ENCODE results near the gene NPAS1. TPM values are rescaled to one million over a fixed set of nuclear protein-coding genes. Genes with fewer than 3 reads are reported as not detected.

Gene NPAS1
- total and polyA plus RNA-seq, 2 experiments from 2014 or later, result 0.23 to 4.5 TPM

DNA sequence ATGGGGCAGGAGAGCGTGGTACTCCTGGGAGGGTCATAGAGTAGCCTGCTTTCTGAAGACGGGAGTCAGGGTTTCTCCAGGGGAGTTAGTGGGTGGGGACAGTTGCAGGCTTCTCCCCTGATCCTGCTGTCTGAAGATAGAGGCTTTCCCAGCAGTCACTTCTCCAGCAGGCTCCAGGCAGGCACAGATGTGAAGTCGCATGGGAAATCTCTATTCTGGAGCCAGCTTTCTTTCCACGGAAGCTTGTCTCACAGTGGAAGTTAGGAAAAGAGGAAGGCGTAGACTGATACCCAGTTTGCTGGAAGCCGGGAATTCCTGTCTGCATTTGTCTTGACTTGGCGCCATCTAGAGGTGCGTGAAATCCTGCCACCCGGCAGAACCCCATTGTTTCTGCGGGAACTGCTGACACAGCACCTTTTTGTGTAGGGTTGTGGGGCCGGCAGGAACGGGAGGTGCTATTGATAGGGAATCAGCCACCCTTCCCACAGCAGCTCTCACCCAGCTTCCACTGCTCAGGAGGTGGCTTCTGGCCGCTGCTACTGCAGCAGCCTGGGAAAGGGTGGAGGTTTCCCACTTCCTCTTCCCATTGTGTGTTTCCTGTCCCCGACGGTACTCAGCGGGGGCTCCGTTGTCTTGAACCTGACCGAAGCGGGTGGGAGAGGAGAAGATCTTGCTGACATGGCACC lies 28.5 kb upstream of the NPAS1 start:
- peaks cover 7% of the 10 kb centered on the region for H4K20me1 ChIP-seq (ENCODE audit: insufficient read depth, poor library complexity, severe bottlenecking)
- H3K4me1 ChIP-seq (ENCODE audit: insufficient read depth), result peaks cover 3% of the 10 kb centered on the region
- WGBS (ENCODE audit: low lambda C conversion rate, missing lambda C conversion rate), result 29% methylated on average over 19 of the region's 19 CpGs
- H3K4me3 ChIP-seq, result no peak overlapping the region
- H2AFZ ChIP-seq, result no peak overlapping the region
- H3K4me2 ChIP-seq, result no peak overlapping the region
- no peaks in the 10 kb centered on the region for H3K9me2 ChIP-seq (replicated peaks; ENCODE audit: insufficient read depth)
- no peaks in the 10 kb centered on the region for H3K9me3 ChIP-seq (ENCODE audit: low read depth)
- no peaks in the 10 kb centered on the region for H3K27me3 ChIP-seq
- TF ChIP-seq, protein P1, sequence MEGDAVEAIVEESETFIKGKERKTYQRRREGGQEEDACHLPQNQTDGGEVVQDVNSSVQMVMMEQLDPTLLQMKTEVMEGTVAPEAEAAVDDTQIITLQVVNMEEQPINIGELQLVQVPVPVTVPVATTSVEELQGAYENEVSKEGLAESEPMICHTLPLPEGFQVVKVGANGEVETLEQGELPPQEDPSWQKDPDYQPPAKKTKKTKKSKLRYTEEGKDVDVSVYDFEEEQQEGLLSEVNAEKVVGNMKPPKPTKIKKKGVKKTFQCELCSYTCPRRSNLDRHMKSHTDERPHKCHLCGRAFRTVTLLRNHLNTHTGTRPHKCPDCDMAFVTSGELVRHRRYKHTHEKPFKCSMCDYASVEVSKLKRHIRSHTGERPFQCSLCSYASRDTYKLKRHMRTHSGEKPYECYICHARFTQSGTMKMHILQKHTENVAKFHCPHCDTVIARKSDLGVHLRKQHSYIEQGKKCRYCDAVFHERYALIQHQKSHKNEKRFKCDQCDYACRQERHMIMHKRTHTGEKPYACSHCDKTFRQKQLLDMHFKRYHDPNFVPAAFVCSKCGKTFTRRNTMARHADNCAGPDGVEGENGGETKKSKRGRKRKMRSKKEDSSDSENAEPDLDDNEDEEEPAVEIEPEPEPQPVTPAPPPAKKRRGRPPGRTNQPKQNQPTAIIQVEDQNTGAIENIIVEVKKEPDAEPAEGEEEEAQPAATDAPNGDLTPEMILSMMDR (IDR thresholded peaks at IDR 0.05; ENCODE audit: poor library complexity), result peak; percentile 95
- TF ChIP-seq EZH2 (IDR thresholded peaks at IDR 0.05; ENCODE audit: borderline replicate concordance), result no peak
- TF ChIP-seq EZH2phosphoT487 (IDR thresholded peaks at IDR 0.05; ENCODE audit: low read depth, severe bottlenecking, unreplicated experiment), result no peak
- H3K79me2 ChIP-seq, result peaks cover 23% of the 10 kb centered on the region
- no peaks in the 10 kb centered on the region for H3K36me3 ChIP-seq (replicated peaks; ENCODE audit: insufficient read depth, low read depth)
- H3K27ac ChIP-seq, result peak overlapping the region; percentile 60
- DNase-seq (ENCODE audit: low spot score), result peak; percentile 90

DNA sequence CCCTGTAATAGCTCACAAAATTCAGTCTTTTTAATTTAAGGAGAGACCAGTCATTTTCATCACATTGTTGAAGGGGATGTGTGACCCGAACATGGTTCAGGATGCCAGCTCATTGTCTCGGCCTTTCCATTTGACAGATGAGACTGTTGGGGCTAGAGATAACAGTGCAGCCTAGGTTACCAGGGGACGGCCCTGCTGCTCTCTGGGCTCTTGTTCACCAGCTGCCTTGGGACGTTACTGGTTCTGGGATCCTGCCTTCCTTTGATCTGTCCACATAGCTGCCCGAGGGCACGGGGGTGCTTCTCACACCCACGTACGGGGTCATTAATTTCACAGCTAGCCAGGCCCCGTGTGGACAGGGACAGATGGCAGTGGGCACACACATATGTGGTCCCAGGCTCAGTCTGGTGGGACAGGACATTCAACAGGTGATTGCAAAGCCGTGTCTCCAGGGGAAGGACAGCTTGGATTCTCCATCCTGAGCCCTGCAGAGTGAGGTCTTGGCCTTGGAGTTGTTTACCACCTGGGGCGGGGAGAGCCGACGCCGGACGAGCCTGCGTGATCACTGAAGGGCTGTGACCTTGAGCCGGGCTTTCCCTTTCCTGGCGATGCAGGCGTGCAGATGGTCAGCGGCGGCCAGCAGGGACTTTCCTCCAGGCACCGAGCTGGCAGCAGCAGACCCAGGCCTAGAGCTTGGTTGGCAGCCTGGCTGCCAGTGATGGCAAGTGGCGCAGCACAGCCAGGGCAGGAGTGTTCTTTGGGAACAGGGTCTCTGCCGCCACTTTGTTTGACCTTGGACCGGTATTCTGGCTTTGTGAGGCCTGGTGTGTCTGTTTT lies 26.7 kb upstream of the NPAS1 start:
- Histone ChIP-seq H3K27ac (no peak overlapping the region), H3K27me3 (no peaks in the 10 kb centered on the region), H3K4me1 (ENCODE audit: insufficient read depth) (peaks cover 3% of the 10 kb centered on the region), H3K9me2 (replicated peaks; ENCODE audit: insufficient read depth) (no peaks in the 10 kb centered on the region), H3K9me3 (ENCODE audit: low read depth) (no peaks in the 10 kb centered on the region), H3K4me2 (no peak overlapping the region), H3K79me2 (peaks cover 9% of the 10 kb centered on the region), H2AFZ (no peak overlapping the region), H3K36me3 (replicated peaks; ENCODE audit: insufficient read depth, low read depth) (no peaks in the 10 kb centered on the region), H3K4me3 (no peak overlapping the region), H4K20me1 (ENCODE audit: insufficient read depth, poor library complexity, severe bottlenecking) (peaks cover 7% of the 10 kb centered on the region)
- DNase-seq (ENCODE audit: low spot score), result no peak
- no peak for TF ChIP-seq EZH2 (IDR thresholded peaks at IDR 0.05; ENCODE audit: borderline replicate concordance)
- TF ChIP-seq EZH2phosphoT487 (IDR thresholded peaks at IDR 0.05; ENCODE audit: low read depth, severe bottlenecking, unreplicated experiment), result no peak
- TF ChIP-seq, protein P1 (IDR thresholded peaks at IDR 0.05; ENCODE audit: poor library complexity), result no peak
- 89% methylated on average over 25 of the region's 25 CpGs for WGBS (ENCODE audit: low lambda C conversion rate, missing lambda C conversion rate)

DNA sequence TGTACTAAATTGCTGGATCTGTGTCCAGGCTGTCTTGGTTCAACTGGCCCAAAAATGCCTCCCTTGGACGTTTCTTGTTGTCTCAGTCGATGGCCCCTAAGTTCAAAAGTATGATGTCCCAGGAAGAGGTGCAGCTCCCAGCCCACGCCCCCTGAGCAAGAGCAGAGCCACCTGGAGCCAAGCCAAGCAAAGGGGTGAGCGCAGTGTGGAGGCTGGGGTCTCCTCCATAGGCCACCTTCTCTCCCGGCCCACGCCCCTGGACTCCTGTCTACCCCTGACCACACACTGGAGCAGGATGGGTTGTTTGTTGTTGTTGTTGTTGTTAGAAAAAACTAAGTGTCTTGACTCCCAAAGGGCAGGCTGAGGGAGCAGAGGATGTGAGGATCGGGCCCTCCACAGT lies 26.0 kb upstream of the NPAS1 start:
- no peak overlapping the region for H2AFZ ChIP-seq
- H3K79me2 ChIP-seq, result peaks cover 8% of the 10 kb centered on the region
- H3K27me3 ChIP-seq, result no peaks in the 10 kb centered on the region
- TF ChIP-seq EZH2 (IDR thresholded peaks at IDR 0.05; ENCODE audit: borderline replicate concordance), result no peak
- no peak for TF ChIP-seq EZH2phosphoT487 (IDR thresholded peaks at IDR 0.05; ENCODE audit: low read depth, severe bottlenecking, unreplicated experiment)
- TF ChIP-seq, protein P1 (IDR thresholded peaks at IDR 0.05; ENCODE audit: poor library complexity), result no peak
- H4K20me1 ChIP-seq (ENCODE audit: insufficient read depth, poor library complexity, severe bottlenecking), result peaks cover 7% of the 10 kb centered on the region
- no peak overlapping the region for H3K4me3 ChIP-seq
- peaks cover 3% of the 10 kb centered on the region for H3K4me1 ChIP-seq (ENCODE audit: insufficient read depth)
- no peak for DNase-seq (ENCODE audit: low spot score)
- H3K27ac ChIP-seq, result no peak overlapping the region
- no peaks in the 10 kb centered on the region for H3K9me2 ChIP-seq (replicated peaks; ENCODE audit: insufficient read depth)
- no peak overlapping the region for H3K4me2 ChIP-seq
- H3K9me3 ChIP-seq (ENCODE audit: low read depth), result no peaks in the 10 kb centered on the region
- no peaks in the 10 kb centered on the region for H3K36me3 ChIP-seq (replicated peaks; ENCODE audit: insufficient read depth, low read depth)
- WGBS (ENCODE audit: low lambda C conversion rate, missing lambda C conversion rate), result 94% methylated on average over 7 of the region's 7 CpGs
